Measurements from ENCODE around the gene DGCR6.
"Not testable (repeated sequence)": the region's sequence is repeated elsewhere in the genome, so short reads cannot be mapped to it uniquely, and the experiment has no call there.

DNA sequence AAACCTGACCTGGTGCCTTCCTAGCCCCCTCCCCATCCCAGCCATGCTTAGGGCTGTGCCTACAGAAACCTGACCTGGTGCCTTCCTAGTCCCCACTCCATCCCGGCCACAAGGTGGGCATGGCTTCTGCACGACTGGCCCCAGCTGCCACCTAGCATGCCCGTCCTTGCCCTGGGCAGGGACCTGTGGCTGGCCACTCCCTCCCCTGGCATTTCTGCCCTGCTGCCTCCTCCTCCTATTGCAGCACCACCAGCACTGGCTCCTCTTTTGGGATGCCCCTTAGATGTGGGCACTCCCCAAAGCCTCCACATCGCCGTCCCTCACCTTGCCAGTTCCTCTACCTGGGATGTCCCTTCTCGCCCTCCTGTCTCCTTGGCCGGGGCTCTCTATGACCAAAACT lies 28.6 kb downstream of the DGCR6 start:
- TF ChIP-seq, protein P1, sequence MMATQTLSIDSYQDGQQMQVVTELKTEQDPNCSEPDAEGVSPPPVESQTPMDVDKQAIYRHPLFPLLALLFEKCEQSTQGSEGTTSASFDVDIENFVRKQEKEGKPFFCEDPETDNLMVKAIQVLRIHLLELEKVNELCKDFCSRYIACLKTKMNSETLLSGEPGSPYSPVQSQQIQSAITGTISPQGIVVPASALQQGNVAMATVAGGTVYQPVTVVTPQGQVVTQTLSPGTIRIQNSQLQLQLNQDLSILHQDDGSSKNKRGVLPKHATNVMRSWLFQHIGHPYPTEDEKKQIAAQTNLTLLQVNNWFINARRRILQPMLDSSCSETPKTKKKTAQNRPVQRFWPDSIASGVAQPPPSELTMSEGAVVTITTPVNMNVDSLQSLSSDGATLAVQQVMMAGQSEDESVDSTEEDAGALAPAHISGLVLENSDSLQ (IDR thresholded peaks at IDR 0.05) = not testable (repeated sequence)
- not testable (repeated sequence) for TF ChIP-seq KLF5 (IDR thresholded peaks at IDR 0.05; ENCODE audit: partially characterized antibody); ETV6 (conservative IDR thresholded peaks at IDR 0.05 in 1 of 2, IDR thresholded peaks at IDR 0.05 in 1 of 2; ENCODE audit: borderline replicate concordance in 1 of 2, low read depth in 1 of 2); RAD21 (IDR thresholded peaks at IDR 0.05; ENCODE audit: insufficient read depth, low read depth, low read length); TAF1 (IDR thresholded peaks at IDR 0.05; ENCODE audit: borderline replicate concordance, low read depth, low read length); CHD1 (IDR thresholded peaks at IDR 0.05; ENCODE audit: low read depth, low read length); RFX5 (IDR thresholded peaks at IDR 0.05; ENCODE audit: low read depth, low read length); ZNF217 (IDR thresholded peaks at IDR 0.05)
- TF ChIP-seq, protein P2, sequence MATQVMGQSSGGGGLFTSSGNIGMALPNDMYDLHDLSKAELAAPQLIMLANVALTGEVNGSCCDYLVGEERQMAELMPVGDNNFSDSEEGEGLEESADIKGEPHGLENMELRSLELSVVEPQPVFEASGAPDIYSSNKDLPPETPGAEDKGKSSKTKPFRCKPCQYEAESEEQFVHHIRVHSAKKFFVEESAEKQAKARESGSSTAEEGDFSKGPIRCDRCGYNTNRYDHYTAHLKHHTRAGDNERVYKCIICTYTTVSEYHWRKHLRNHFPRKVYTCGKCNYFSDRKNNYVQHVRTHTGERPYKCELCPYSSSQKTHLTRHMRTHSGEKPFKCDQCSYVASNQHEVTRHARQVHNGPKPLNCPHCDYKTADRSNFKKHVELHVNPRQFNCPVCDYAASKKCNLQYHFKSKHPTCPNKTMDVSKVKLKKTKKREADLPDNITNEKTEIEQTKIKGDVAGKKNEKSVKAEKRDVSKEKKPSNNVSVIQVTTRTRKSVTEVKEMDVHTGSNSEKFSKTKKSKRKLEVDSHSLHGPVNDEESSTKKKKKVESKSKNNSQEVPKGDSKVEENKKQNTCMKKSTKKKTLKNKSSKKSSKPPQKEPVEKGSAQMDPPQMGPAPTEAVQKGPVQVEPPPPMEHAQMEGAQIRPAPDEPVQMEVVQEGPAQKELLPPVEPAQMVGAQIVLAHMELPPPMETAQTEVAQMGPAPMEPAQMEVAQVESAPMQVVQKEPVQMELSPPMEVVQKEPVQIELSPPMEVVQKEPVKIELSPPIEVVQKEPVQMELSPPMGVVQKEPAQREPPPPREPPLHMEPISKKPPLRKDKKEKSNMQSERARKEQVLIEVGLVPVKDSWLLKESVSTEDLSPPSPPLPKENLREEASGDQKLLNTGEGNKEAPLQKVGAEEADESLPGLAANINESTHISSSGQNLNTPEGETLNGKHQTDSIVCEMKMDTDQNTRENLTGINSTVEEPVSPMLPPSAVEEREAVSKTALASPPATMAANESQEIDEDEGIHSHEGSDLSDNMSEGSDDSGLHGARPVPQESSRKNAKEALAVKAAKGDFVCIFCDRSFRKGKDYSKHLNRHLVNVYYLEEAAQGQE (IDR thresholded peaks at IDR 0.05; ENCODE audit: low read depth, low read length) = not testable (repeated sequence)
- TF ChIP-seq, protein P3, sequence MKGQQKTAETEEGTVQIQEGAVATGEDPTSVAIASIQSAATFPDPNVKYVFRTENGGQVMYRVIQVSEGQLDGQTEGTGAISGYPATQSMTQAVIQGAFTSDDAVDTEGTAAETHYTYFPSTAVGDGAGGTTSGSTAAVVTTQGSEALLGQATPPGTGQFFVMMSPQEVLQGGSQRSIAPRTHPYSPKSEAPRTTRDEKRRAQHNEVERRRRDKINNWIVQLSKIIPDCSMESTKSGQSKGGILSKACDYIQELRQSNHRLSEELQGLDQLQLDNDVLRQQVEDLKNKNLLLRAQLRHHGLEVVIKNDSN (IDR thresholded peaks at IDR 0.05; ENCODE audit: borderline replicate concordance, extremely low read length, insufficient read depth, low read depth, low read length) = not testable (repeated sequence)
- TF ChIP-seq, protein P4, sequence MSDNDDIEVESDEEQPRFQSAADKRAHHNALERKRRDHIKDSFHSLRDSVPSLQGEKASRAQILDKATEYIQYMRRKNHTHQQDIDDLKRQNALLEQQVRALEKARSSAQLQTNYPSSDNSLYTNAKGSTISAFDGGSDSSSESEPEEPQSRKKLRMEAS (IDR thresholded peaks at IDR 0.05; ENCODE audit: low read depth, low read length) = not testable (repeated sequence)
- TF ChIP-seq, protein P5, sequence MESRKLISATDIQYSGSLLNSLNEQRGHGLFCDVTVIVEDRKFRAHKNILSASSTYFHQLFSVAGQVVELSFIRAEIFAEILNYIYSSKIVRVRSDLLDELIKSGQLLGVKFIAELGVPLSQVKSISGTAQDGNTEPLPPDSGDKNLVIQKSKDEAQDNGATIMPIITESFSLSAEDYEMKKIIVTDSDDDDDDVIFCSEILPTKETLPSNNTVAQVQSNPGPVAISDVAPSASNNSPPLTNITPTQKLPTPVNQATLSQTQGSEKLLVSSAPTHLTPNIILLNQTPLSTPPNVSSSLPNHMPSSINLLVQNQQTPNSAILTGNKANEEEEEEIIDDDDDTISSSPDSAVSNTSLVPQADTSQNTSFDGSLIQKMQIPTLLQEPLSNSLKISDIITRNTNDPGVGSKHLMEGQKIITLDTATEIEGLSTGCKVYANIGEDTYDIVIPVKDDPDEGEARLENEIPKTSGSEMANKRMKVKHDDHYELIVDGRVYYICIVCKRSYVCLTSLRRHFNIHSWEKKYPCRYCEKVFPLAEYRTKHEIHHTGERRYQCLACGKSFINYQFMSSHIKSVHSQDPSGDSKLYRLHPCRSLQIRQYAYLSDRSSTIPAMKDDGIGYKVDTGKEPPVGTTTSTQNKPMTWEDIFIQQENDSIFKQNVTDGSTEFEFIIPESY (IDR thresholded peaks at IDR 0.05) = not testable (repeated sequence)
- TF ChIP-seq, protein P6, sequence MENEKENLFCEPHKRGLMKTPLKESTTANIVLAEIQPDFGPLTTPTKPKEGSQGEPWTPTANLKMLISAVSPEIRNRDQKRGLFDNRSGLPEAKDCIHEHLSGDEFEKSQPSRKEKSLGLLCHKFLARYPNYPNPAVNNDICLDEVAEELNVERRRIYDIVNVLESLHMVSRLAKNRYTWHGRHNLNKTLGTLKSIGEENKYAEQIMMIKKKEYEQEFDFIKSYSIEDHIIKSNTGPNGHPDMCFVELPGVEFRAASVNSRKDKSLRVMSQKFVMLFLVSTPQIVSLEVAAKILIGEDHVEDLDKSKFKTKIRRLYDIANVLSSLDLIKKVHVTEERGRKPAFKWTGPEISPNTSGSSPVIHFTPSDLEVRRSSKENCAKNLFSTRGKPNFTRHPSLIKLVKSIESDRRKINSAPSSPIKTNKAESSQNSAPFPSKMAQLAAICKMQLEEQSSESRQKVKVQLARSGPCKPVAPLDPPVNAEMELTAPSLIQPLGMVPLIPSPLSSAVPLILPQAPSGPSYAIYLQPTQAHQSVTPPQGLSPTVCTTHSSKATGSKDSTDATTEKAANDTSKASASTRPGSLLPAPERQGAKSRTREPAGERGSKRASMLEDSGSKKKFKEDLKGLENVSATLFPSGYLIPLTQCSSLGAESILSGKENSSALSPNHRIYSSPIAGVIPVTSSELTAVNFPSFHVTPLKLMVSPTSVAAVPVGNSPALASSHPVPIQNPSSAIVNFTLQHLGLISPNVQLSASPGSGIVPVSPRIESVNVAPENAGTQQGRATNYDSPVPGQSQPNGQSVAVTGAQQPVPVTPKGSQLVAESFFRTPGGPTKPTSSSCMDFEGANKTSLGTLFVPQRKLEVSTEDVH (IDR thresholded peaks at IDR 0.05; ENCODE audit: low read depth, partially characterized antibody) = not testable (repeated sequence)
- TF ChIP-seq, protein P7, sequence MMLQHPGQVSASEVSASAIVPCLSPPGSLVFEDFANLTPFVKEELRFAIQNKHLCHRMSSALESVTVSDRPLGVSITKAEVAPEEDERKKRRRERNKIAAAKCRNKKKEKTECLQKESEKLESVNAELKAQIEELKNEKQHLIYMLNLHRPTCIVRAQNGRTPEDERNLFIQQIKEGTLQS (IDR thresholded peaks at IDR 0.05; ENCODE audit: borderline replicate concordance, extremely low read depth, low read depth, low read length) = not testable (repeated sequence)
